ENCODE data around the gene APLF.

- TF ChIP-seq POLR2A (IDR thresholded peaks at IDR 0.05; ENCODE audit: extremely low read depth, insufficient read length) (no peak), CTCF (IDR thresholded peaks at IDR 0.05; ENCODE audit: low read depth, low read length) (no peak), MYC (IDR thresholded peaks at IDR 0.05; ENCODE audit: low read depth, low read length) (no peak), MAX (IDR thresholded peaks at IDR 0.05; ENCODE audit: low read depth, low read length) (no peak)
Observed at GRCh38 chr2:68516051-68516955, 48.9 kb downstream of the APLF start.
